ENCODE measurements around the gene ILF2.

DNA sequence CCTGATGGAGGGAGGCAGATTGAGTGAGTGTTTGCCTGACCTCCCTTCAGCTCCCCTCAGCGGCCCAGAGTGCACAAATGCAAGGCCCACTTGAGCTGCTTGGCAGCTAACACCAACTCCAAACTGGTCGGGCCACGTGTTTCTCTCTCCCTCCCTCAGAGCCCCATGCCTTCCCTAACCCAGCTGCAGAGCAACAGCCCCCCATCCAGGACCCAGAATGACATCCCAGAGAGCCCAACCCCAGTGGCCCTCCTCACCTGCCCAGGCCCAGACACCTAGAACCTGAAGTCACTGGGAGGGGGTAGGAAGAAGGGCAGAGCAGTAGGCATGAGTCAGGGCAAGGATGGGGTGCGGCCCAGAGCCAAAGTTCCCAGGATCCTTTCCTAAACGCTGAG, 53.9 kb downstream of the ILF2 start:
- no peak for TF ChIP-seq POLR2AphosphoS5 (IDR thresholded peaks at IDR 0.05; ENCODE audit: low read depth, low read length)
- TF ChIP-seq, protein P1, sequence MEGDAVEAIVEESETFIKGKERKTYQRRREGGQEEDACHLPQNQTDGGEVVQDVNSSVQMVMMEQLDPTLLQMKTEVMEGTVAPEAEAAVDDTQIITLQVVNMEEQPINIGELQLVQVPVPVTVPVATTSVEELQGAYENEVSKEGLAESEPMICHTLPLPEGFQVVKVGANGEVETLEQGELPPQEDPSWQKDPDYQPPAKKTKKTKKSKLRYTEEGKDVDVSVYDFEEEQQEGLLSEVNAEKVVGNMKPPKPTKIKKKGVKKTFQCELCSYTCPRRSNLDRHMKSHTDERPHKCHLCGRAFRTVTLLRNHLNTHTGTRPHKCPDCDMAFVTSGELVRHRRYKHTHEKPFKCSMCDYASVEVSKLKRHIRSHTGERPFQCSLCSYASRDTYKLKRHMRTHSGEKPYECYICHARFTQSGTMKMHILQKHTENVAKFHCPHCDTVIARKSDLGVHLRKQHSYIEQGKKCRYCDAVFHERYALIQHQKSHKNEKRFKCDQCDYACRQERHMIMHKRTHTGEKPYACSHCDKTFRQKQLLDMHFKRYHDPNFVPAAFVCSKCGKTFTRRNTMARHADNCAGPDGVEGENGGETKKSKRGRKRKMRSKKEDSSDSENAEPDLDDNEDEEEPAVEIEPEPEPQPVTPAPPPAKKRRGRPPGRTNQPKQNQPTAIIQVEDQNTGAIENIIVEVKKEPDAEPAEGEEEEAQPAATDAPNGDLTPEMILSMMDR (IDR thresholded peaks at IDR 0.05), result no peak
- no peak for TF ChIP-seq TCF7L2 (IDR thresholded peaks at IDR 0.05; ENCODE audit: low read depth, low read length)
- TF ChIP-seq, protein P2, sequence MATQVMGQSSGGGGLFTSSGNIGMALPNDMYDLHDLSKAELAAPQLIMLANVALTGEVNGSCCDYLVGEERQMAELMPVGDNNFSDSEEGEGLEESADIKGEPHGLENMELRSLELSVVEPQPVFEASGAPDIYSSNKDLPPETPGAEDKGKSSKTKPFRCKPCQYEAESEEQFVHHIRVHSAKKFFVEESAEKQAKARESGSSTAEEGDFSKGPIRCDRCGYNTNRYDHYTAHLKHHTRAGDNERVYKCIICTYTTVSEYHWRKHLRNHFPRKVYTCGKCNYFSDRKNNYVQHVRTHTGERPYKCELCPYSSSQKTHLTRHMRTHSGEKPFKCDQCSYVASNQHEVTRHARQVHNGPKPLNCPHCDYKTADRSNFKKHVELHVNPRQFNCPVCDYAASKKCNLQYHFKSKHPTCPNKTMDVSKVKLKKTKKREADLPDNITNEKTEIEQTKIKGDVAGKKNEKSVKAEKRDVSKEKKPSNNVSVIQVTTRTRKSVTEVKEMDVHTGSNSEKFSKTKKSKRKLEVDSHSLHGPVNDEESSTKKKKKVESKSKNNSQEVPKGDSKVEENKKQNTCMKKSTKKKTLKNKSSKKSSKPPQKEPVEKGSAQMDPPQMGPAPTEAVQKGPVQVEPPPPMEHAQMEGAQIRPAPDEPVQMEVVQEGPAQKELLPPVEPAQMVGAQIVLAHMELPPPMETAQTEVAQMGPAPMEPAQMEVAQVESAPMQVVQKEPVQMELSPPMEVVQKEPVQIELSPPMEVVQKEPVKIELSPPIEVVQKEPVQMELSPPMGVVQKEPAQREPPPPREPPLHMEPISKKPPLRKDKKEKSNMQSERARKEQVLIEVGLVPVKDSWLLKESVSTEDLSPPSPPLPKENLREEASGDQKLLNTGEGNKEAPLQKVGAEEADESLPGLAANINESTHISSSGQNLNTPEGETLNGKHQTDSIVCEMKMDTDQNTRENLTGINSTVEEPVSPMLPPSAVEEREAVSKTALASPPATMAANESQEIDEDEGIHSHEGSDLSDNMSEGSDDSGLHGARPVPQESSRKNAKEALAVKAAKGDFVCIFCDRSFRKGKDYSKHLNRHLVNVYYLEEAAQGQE (IDR thresholded peaks at IDR 0.05; ENCODE audit: insufficient read depth in 1 of 2, low read depth in 2 of 2, low read length in 1 of 2), result no peak

All from Panc1 (cell line).